ENCODE results near the gene UBE2E2.

UBE2E2 gene

GRCh38 chr3:23202203-23202920 is 765 bp upstream of the UBE2E2 start:
- H3K4me3 ChIP-seq (ENCODE audit: low read depth, low read length), result peak overlapping the region; percentile 89
- TF ChIP-seq CTCF (IDR thresholded peaks at IDR 0.05; ENCODE audit: insufficient read depth, low read depth, low read length, missing control alignments), result no peak
- peak; percentile 57 for DNase-seq (ENCODE audit: low read depth)

- no peak for TF ChIP-seq CTCF (IDR thresholded peaks at IDR 0.05; ENCODE audit: insufficient read depth, low read depth, low read length, missing control alignments)
- peak; percentile 39 for DNase-seq (ENCODE audit: low read depth)
- peak overlapping the region; percentile 98 for H3K4me3 ChIP-seq (ENCODE audit: low read depth, low read length)
Observed at GRCh38 chr3:23203708-23204330, 692 bp downstream of the UBE2E2 start.

- H3K4me3 ChIP-seq (ENCODE audit: low read depth, low read length), result no peak overlapping the region
- no peak for DNase-seq (ENCODE audit: low read depth)
- no peak for TF ChIP-seq CTCF (IDR thresholded peaks at IDR 0.05; ENCODE audit: insufficient read depth, low read depth, low read length, missing control alignments)
Observed at GRCh38 chr3:23206366-23206765, 3.2 kb downstream of the UBE2E2 start.

- no peak for DNase-seq (ENCODE audit: low read depth)
- H3K4me3 ChIP-seq (ENCODE audit: low read depth, low read length), result no peak overlapping the region
- no peak for TF ChIP-seq CTCF (IDR thresholded peaks at IDR 0.05; ENCODE audit: insufficient read depth, low read depth, low read length, missing control alignments)
Observed at GRCh38 chr3:23209103-23209502, 6.0 kb downstream of the UBE2E2 start.

- no peak for DNase-seq (ENCODE audit: low read depth)
- no peak overlapping the region for H3K4me3 ChIP-seq (ENCODE audit: low read depth, low read length)
- TF ChIP-seq CTCF (IDR thresholded peaks at IDR 0.05; ENCODE audit: insufficient read depth, low read depth, low read length, missing control alignments), result no peak
Observed at GRCh38 chr3:23209747-23210487, 6.8 kb downstream of the UBE2E2 start.

GRCh38 chr3:23213813-23214212 is 10.7 kb downstream of the UBE2E2 start:
- no peak for DNase-seq (ENCODE audit: low read depth)
- H3K4me3 ChIP-seq (ENCODE audit: low read depth, low read length), result no peak overlapping the region
- no peak for TF ChIP-seq CTCF (IDR thresholded peaks at IDR 0.05; ENCODE audit: insufficient read depth, low read depth, low read length, missing control alignments)
